BLaER1 treated with 17β-estradiol and CSF1 and Interleukin-3, amounts not matched to agents 10 nM and 100 nM (cell line): ENCODE data around the gene RAPGEF6.

ENCODE experiments used
- H3K27ac ChIP-seq, 11 experiments: shearing (Covaris generic); formaldehyde crosslinking; 2 replicates each; pipeline ENCODE4 v1.8.1; 2022
- H3K27me3 ChIP-seq, 11 experiments: shearing (Covaris generic); formaldehyde crosslinking; 2 replicates each; pipeline ENCODE4 v1.8.1; 2022
- H3K36me3 ChIP-seq, 11 experiments: shearing (Covaris generic); formaldehyde crosslinking; 2 replicates each; pipeline ENCODE4 v1.8.1; 2022
- H3K4me1 ChIP-seq, 10 experiments: shearing (Covaris generic); formaldehyde crosslinking; 2 replicates each; pipeline ENCODE4 v1.8.1; 2022
- H3K4me2 ChIP-seq, 11 experiments: shearing (Covaris generic); formaldehyde crosslinking; 2 replicates each; pipeline ENCODE4 v1.8.1; 2022
- H3K4me3 ChIP-seq, 10 experiments: shearing (Covaris generic); formaldehyde crosslinking; 2 replicates each; pipeline ENCODE4 v1.8.1; 2022
- H3K9ac ChIP-seq, 11 experiments: shearing (Covaris generic); formaldehyde crosslinking; 2 replicates each; pipeline ENCODE4 v1.8.1; 2022
- H3K9me3 ChIP-seq, 11 experiments: shearing (Covaris generic); formaldehyde crosslinking; replicated peaks in 1 of 11; 2 replicates each; pipeline ENCODE4 v1.8.1; 2022
- H4K20me1 ChIP-seq, 11 experiments: shearing (Covaris generic); formaldehyde crosslinking; 2 replicates each; pipeline ENCODE4 v1.8.1; 2022
- Cebpa-rat ChIP-seq, 11 experiments: shearing (Covaris generic); IDR thresholded peaks; 2 replicates each; pipeline ENCODE4 v1.8.1; 2022

The RAPGEF6 gene

GRCh38 chr5:131610198-131611063 lies 24.6 kb downstream of the RAPGEF6 start:
- peaks cover 9 to 77% (median 58%) of the 10 kb centered on the region in 11 experiments for H3K36me3 ChIP-seq
- H3K4me3 ChIP-seq: no peak overlapping the region
- no peaks in the 10 kb centered on the region for H3K27me3 ChIP-seq
- peaks cover 27 to 99% (median 78%) of the 10 kb centered on the region in 11 experiments; a peak in 18 of 22 replicates for H4K20me1 ChIP-seq
- H3K9ac ChIP-seq: no peak overlapping the region
- H3K4me2 ChIP-seq: no peak overlapping the region
- TF ChIP-seq Cebpa-rat (IDR thresholded peaks at IDR 0.05): no peak
- no peak overlapping the region for H3K27ac ChIP-seq
- peaks cover 13 to 55% (median 34%) of the 10 kb centered on the region in 11 experiments for H3K9me3 ChIP-seq
- peaks cover 12 to 33% (median 18%) of the 10 kb centered on the region in 10 experiments for H3K4me1 ChIP-seq

GRCh38 chr5:131609774-131610173 lies 25.3 kb downstream of the RAPGEF6 start:
- Histone ChIP-seq H4K20me1 (peaks cover 27 to 99% (median 75%) of the 10 kb centered on the region in 11 experiments; a peak in 18 of 22 replicates), H3K36me3 (peaks cover 5 to 73% (median 51%) of the 10 kb centered on the region in 11 experiments), H3K9ac (no peak overlapping the region), H3K9me3 (peaks cover 9 to 48% (median 28%) of the 10 kb centered on the region in 11 experiments; a peak in 21 of 22 replicates), H3K27me3 (no peaks in the 10 kb centered on the region), H3K27ac (no peak overlapping the region), H3K4me1 (peaks cover 12 to 33% (median 18%) of the 10 kb centered on the region in 10 experiments), H3K4me3 (no peak overlapping the region), H3K4me2 (peak overlapping the region in 2 of 11 experiments; percentile 42 to 50; a peak in 3 of 22 replicates)
- TF ChIP-seq Cebpa-rat (IDR thresholded peaks at IDR 0.05): no peak

- Histone ChIP-seq H3K4me2 (peak overlapping the region; percentile 32 to 59 (median 50)), H3K36me3 (peaks cover 8 to 73% (median 49%) of the 10 kb centered on the region in 11 experiments; a peak in 21 of 22 replicates), H3K9me3 (peaks cover 0 to 36% (median 16%) of the 10 kb centered on the region in 11 experiments; a peak in 14 of 22 replicates), H3K4me1 (peaks cover 11 to 27% (median 15%) of the 10 kb centered on the region in 10 experiments), H3K27me3 (no peaks in the 10 kb centered on the region), H4K20me1 (peaks cover 27 to 96% (median 78%) of the 10 kb centered on the region in 11 experiments; a peak in 19 of 22 replicates), H3K4me3 (no peak overlapping the region), H3K27ac (peak overlapping the region in 1 of 11 experiments; percentile 21; a peak in 1 of 22 replicates), H3K9ac (no peak overlapping the region)
- no peak for TF ChIP-seq Cebpa-rat (IDR thresholded peaks at IDR 0.05)
These were observed 26.4 kb downstream of the RAPGEF6 start for GRCh38 chr5:131608597-131608996.

GRCh38 chr5:131607903-131608540 lies 27.0 kb downstream of the RAPGEF6 start:
- Histone ChIP-seq H3K4me1 (peaks cover 11 to 26% (median 15%) of the 10 kb centered on the region in 10 experiments), H3K9me3 (peaks cover 0 to 35% (median 16%) of the 10 kb centered on the region in 11 experiments; a peak in 13 of 22 replicates), H3K4me2 (peak overlapping the region; percentile 32 to 59 (median 50); a peak in 20 of 22 replicates), H3K27ac (peak overlapping the region in 1 of 11 experiments; percentile 21; a peak in 1 of 22 replicates), H4K20me1 (peaks cover 27 to 91% (median 73%) of the 10 kb centered on the region in 11 experiments; a peak in 19 of 22 replicates), H3K27me3 (no peaks in the 10 kb centered on the region), H3K4me3 (no peak overlapping the region), H3K9ac (no peak overlapping the region), H3K36me3 (peaks cover 12 to 73% (median 45%) of the 10 kb centered on the region in 11 experiments; a peak in 21 of 22 replicates)
- TF ChIP-seq Cebpa-rat (IDR thresholded peaks at IDR 0.05): no peak

GRCh38 chr5:131607418-131607817 lies 27.6 kb downstream of the RAPGEF6 start:
- Histone ChIP-seq H3K9me3 (peaks cover 0 to 34% (median 16%) of the 10 kb centered on the region in 11 experiments; a peak in 13 of 22 replicates), H3K4me1 (peaks cover 11 to 26% (median 15%) of the 10 kb centered on the region in 10 experiments), H4K20me1 (peaks cover 27 to 91% (median 69%) of the 10 kb centered on the region in 11 experiments; a peak in 19 of 22 replicates), H3K9ac (no peak overlapping the region), H3K4me3 (no peak overlapping the region), H3K27ac (no peak overlapping the region), H3K4me2 (no peak overlapping the region), H3K36me3 (peaks cover 16 to 75% (median 46%) of the 10 kb centered on the region in 11 experiments), H3K27me3 (no peaks in the 10 kb centered on the region)
- no peak for TF ChIP-seq Cebpa-rat (IDR thresholded peaks at IDR 0.05)

GRCh38 chr5:131605086-131605485 lies 29.9 kb downstream of the RAPGEF6 start:
- Histone ChIP-seq H3K36me3 (peaks cover 26 to 75% (median 50%) of the 10 kb centered on the region in 11 experiments), H3K4me3 (no peak overlapping the region), H3K4me2 (no peak overlapping the region), H4K20me1 (peaks cover 20 to 74% (median 57%) of the 10 kb centered on the region in 11 experiments; a peak in 18 of 22 replicates), H3K9ac (no peak overlapping the region), H3K4me1 (peaks cover 11 to 26% (median 15%) of the 10 kb centered on the region in 10 experiments), H3K9me3 (peaks cover 0 to 16% (median 8%) of the 10 kb centered on the region in 11 experiments; a peak in 9 of 22 replicates), H3K27me3 (no peaks in the 10 kb centered on the region), H3K27ac (no peak overlapping the region)
- TF ChIP-seq Cebpa-rat (IDR thresholded peaks at IDR 0.05): no peak

- H3K36me3 ChIP-seq: peaks cover 18 to 69% (median 56%) of the 10 kb centered on the region in 11 experiments
- peaks cover 22 to 38% (median 29%) of the 10 kb centered on the region in 10 experiments for H3K4me1 ChIP-seq
- peaks cover 0 to 33% (median 23%) of the 10 kb centered on the region in 11 experiments; a peak in 16 of 22 replicates for H3K9me3 ChIP-seq
- H4K20me1 ChIP-seq: peaks cover 0 to 50% (median 19%) of the 10 kb centered on the region in 11 experiments; a peak in 13 of 22 replicates
- H3K9ac ChIP-seq: no peak overlapping the region
- H3K27ac ChIP-seq: peak overlapping the region in 6 of 11 experiments; percentile 11 to 44 (median 34); a peak in 10 of 22 replicates
- H3K4me3 ChIP-seq: no peak overlapping the region
- no peaks in the 10 kb centered on the region for H3K27me3 ChIP-seq
- TF ChIP-seq Cebpa-rat (IDR thresholded peaks at IDR 0.05): no peak
- H3K4me2 ChIP-seq: peak overlapping the region; percentile 15 to 53 (median 40); a peak in 21 of 22 replicates
These were observed 39.7 kb downstream of the RAPGEF6 start for GRCh38 chr5:131595088-131596033.
